ENCODE data around the gene ENTREP1.

GRCh38 chr9:69293156-69293555 is 31.9 kb upstream of the ENTREP1 start:
- TF ChIP-seq CTCF (IDR thresholded peaks at IDR 0.05; ENCODE audit: poor library complexity), result no peak
- TF ChIP-seq EZH2phosphoT487 (IDR thresholded peaks at IDR 0.05; ENCODE audit: low read depth, severe bottlenecking, unreplicated experiment), result no peak
- no peak for TF ChIP-seq EZH2 (IDR thresholded peaks at IDR 0.05; ENCODE audit: borderline replicate concordance)
